SU-DHL-6 (cell line): ENCODE data around the gene SNX6.
A peak's percentile ranks its signal among the peaks of the same experiment; 100 is the strongest.
"Not testable (repeated sequence)": the region's sequence is repeated elsewhere in the genome, so short reads cannot be mapped to it uniquely, and the experiment has no call there.

Experiments used
- H2AFZ ChIP-seq: fragments of 200-600 bp; sonication (generic); 2 replicates; pipeline ENCODE4 v1.6.1; 2014; ENCODE audit warnings: low read depth, mild to moderate bottlenecking, moderate library complexity, mixed read lengths, antibody characterized with exemption, low read length; ENCODE audit not compliant: severe bottlenecking
- H3F3A ChIP-seq: fragments of 200-600 bp; shearing (Covaris generic); 2 replicates; pipeline ENCODE4 v1.6.0; 2016; ENCODE audit warnings: antibody characterized with exemption, mild to moderate bottlenecking; ENCODE audit not compliant: insufficient read depth
- H3K27ac ChIP-seq: fragments of 200-600 bp; sonication (generic); 2 replicates; pipeline ENCODE4 v1.5.1; 2016; ENCODE audit warnings: low read depth, mild to moderate bottlenecking, low read length, moderate library complexity, mixed read lengths
- H3K27me3 ChIP-seq: fragments of 200-600 bp; sonication (generic), shearing (Covaris generic); 2 replicates; pipeline ENCODE4 v1.6.0; 2014; ENCODE audit warnings: mild to moderate bottlenecking, low read length
- H3K36me3 ChIP-seq: fragments of 200-600 bp; sonication (generic); 2 replicates; pipeline ENCODE4 v1.6.1; 2014; ENCODE audit warnings: mild to moderate bottlenecking, low read length, mixed read lengths
- H3K4me2 ChIP-seq: fragments of 300-600, 200-600 bp; shearing (Covaris generic), sonication (generic); 2 replicates; pipeline ENCODE4 v1.6.0; 2014; ENCODE audit warnings: low read length, low read depth, mild to moderate bottlenecking; ENCODE audit not compliant: poor library complexity, severe bottlenecking
- H3K4me3 ChIP-seq: fragments of 200-600 bp; sonication (generic); 2 replicates; pipeline ENCODE4 v1.5.1; 2014; ENCODE audit warnings: antibody characterized with exemption, low read length, mild to moderate bottlenecking, mixed read lengths; ENCODE audit not compliant: insufficient read depth, poor library complexity, severe bottlenecking
- H3K79me2 ChIP-seq: fragments of 200-600 bp; sonication (generic); 2 replicates; pipeline ENCODE4 v1.6.1; 2014; ENCODE audit warnings: mild to moderate bottlenecking, low read length, moderate library complexity; ENCODE audit not compliant: insufficient read depth
- H3K9ac ChIP-seq: fragments of 200-600 bp; sonication (generic); 2 replicates; pipeline ENCODE4 v1.7.0; 2014; ENCODE audit warnings: mild to moderate bottlenecking, low read length
- H3K9me2 ChIP-seq: fragments of 200-600 bp; sonication (generic); replicated peaks from 2 replicates; pipeline ENCODE4 v1.6.1; 2014; ENCODE audit warnings: low read length; ENCODE audit not compliant: insufficient read depth
- H3K9me3 ChIP-seq: fragments of 200-600 bp; sonication (generic); 2 replicates; pipeline ENCODE4 v1.6.1; 2014; ENCODE audit warnings: low read length, mixed read lengths; ENCODE audit not compliant: insufficient read depth
- H4K20me1 ChIP-seq: fragments of 200-600 bp; sonication (generic); 2 replicates; pipeline ENCODE4 v1.6.1; 2014; ENCODE audit warnings: low read depth, mild to moderate bottlenecking, antibody characterized with exemption, low read length, moderate library complexity, mixed read lengths
- EZH2phosphoT487 ChIP-seq: fragments of 200-600 bp; sonication (generic), shearing (Covaris generic); conservative IDR thresholded peaks from 2 replicates; pipeline ENCODE4 v1.6.1; 2018; ENCODE audit warnings: mild to moderate bottlenecking, antibody characterized with exemption, low read length, moderate library complexity, mixed read lengths
- TF ChIP-seq, protein P1 (sequence below): fragments of 200-600 bp; sonication (generic); IDR thresholded peaks from one replicate; pipeline ENCODE4 v1.5.1; 2017; ENCODE audit warnings: antibody characterized with exemption, mild to moderate bottlenecking, low read length, moderate library complexity; ENCODE audit not compliant: insufficient read depth, poor library complexity, severe bottlenecking

The SNX6 gene

DNA sequence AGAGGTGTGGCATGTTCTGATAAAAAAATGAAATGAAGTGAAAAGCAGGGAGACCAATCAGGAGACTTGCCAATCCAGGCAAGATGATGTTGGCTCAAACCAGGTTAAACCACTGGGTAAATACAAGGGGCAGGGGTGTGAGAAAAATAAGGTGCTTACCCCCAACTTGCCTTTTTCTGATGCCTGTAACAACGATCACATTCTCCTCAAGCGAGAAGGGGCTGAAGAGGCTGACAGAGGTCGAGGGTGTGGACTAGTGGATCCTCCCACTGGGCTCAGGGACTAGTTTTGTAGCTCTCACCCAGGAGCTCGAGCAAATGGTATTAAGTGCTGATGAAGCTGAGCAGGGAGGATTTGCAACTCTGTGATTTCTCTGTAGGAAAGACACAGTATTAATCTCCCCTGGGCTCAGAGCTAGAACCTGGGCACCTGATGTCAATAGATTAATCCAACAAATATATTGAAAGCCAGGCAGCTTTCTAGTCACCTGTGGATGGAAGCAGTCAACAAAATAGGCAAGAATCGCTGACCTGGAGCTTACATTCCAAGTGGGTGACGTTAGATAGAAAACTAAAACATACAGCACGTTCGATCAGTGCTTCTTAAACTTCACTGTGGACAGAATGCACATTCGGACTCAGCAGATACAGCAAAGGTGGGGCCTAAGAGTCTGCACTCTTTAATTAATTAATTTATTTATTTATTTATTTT lies 75.3 kb downstream of the SNX6 start:
- H3K9me3 ChIP-seq: no peaks in the 10 kb centered on the region
- no peaks in the 10 kb centered on the region for H3K27me3 ChIP-seq
- peak overlapping the region; percentile 10; the same call in 1 of the 2 replicates for H3K9ac ChIP-seq
- no peaks in the 10 kb centered on the region for H3K9me2 ChIP-seq
- no peak overlapping the region for H2AFZ ChIP-seq
- no peaks in the 10 kb centered on the region for H4K20me1 ChIP-seq
- no peak overlapping the region for H3K4me3 ChIP-seq
- no peak for TF ChIP-seq EZH2phosphoT487
- TF ChIP-seq, protein P1, sequence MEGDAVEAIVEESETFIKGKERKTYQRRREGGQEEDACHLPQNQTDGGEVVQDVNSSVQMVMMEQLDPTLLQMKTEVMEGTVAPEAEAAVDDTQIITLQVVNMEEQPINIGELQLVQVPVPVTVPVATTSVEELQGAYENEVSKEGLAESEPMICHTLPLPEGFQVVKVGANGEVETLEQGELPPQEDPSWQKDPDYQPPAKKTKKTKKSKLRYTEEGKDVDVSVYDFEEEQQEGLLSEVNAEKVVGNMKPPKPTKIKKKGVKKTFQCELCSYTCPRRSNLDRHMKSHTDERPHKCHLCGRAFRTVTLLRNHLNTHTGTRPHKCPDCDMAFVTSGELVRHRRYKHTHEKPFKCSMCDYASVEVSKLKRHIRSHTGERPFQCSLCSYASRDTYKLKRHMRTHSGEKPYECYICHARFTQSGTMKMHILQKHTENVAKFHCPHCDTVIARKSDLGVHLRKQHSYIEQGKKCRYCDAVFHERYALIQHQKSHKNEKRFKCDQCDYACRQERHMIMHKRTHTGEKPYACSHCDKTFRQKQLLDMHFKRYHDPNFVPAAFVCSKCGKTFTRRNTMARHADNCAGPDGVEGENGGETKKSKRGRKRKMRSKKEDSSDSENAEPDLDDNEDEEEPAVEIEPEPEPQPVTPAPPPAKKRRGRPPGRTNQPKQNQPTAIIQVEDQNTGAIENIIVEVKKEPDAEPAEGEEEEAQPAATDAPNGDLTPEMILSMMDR: no peak
- no peaks in the 10 kb centered on the region for H3K36me3 ChIP-seq
- peaks cover 12% of the 10 kb centered on the region for H3F3A ChIP-seq
- H3K79me2 ChIP-seq: no peaks in the 10 kb centered on the region
- H3K4me2 ChIP-seq: peak overlapping the region; percentile 44
- peak overlapping the region; percentile 56 for H3K27ac ChIP-seq

- not testable (repeated sequence) for H3K79me2 ChIP-seq, H3K36me3 ChIP-seq, H3K27me3 ChIP-seq, H3K9ac ChIP-seq, H3K4me2 ChIP-seq, H3K4me3 ChIP-seq, H2AFZ ChIP-seq, H4K20me1 ChIP-seq, H3K9me2 ChIP-seq, H3K27ac ChIP-seq, H3K9me3 ChIP-seq
- H3F3A ChIP-seq: peaks cover 23% of the 10 kb centered on the region
These were observed 80.5 kb downstream of the SNX6 start for GRCh38 chr14:34549276-34549966.

DNA sequence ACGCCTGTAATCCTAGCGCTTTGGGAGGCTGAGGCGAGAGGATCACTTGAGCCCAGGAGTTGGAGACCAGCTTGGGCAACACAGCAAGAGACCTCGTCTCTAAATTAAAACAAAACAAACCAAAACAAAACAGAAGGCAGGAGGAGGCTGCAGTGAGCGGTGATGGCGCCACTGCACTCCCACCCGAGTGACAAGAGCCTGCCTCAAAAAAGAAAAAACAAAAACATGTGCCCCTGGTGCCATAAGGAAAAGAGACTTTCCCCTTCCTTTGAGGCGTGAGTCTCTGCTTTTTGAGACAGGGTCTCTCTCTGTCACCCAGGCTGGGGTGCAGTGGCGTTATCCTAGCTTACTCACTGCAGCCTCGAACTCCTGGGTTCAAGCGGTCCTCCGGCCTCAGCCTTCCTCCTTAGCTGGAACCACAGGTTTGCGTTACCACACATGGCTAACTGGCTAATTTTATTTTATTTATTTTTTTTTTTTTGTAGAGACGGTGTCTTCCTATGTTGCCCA lies 81.4 kb downstream of the SNX6 start:
- H2AFZ ChIP-seq: no peak overlapping the region
- TF ChIP-seq, protein P1: no peak
- no peak for TF ChIP-seq EZH2phosphoT487

GRCh38 chr14:34547136-34547520 lies 82.8 kb downstream of the SNX6 start:
- H4K20me1 ChIP-seq: not testable (repeated sequence)

More for the DNA sequence above, 81.4 kb downstream of the SNX6 start:
- peaks cover 17% of the 10 kb centered on the region for H3F3A ChIP-seq
- no peaks in the 10 kb centered on the region for H3K9me2 ChIP-seq
- no peaks in the 10 kb centered on the region for H3K79me2 ChIP-seq
- H3K4me2 ChIP-seq: no peak overlapping the region
- H3K9me3 ChIP-seq: no peaks in the 10 kb centered on the region
- H4K20me1 ChIP-seq: no peaks in the 10 kb centered on the region
- no peaks in the 10 kb centered on the region for H3K27me3 ChIP-seq
- H3K36me3 ChIP-seq: no peaks in the 10 kb centered on the region
- H3K9ac ChIP-seq: no peak overlapping the region
- H3K4me3 ChIP-seq: no peak overlapping the region
- H3K27ac ChIP-seq: no peak overlapping the region

GRCh38 chr14:34546272-34547135 lies 83.4 kb downstream of the SNX6 start:
- not testable (repeated sequence) for H3K9me2 ChIP-seq, H3K36me3 ChIP-seq, H3K9ac ChIP-seq, H3K9me3 ChIP-seq, H3K27ac ChIP-seq, H3K4me3 ChIP-seq, H3K79me2 ChIP-seq, H4K20me1 ChIP-seq, H2AFZ ChIP-seq, H3K27me3 ChIP-seq, H3K4me2 ChIP-seq
- peaks cover 17% of the 10 kb centered on the region for H3F3A ChIP-seq

More at GRCh38 chr14:34547136-34547520, 82.8 kb downstream of the SNX6 start:
- H3K4me2 ChIP-seq, H3K9me3 ChIP-seq, H3K9me2 ChIP-seq, H3K9ac ChIP-seq, H3K36me3 ChIP-seq, H3K79me2 ChIP-seq, H3K27ac ChIP-seq, H2AFZ ChIP-seq, H3K27me3 ChIP-seq, H3K4me3 ChIP-seq: not testable (repeated sequence)
- H3F3A ChIP-seq: peaks cover 17% of the 10 kb centered on the region
